Stimulated activated naive CD8-positive, alpha-beta T cell treated with anti-CD3 and anti-CD28 coated beads, Interleukin-15, amount 100 ng/mL, for 72 hours (primary cell): ENCODE results near the gene FLNA.
"Not testable (repeated sequence)": the region's sequence is repeated elsewhere in the genome, so short reads cannot be mapped to it uniquely, and the experiment has no call there.

Experiments used
- ATAC-seq: fragments of 150-1000 bp; cut with Tn5 transposase; 2 replicates; pipeline ENCODE4 v1.10.0; 2021; ENCODE audit warnings: mild to moderate bottlenecking, moderate library complexity
- DNase-seq, 2 donors: peaks; one replicate each; pipeline ENCODE4 v3.0.0; 2021 to 2022
- H3K27ac Mint-ChIP-seq, 2 donors: one replicate each; pipeline ENCODE4 v1.8.0; 2022; ENCODE audit warnings: mild to moderate bottlenecking in 2 of 2, mixed read lengths in 2 of 2, moderate library complexity in 2 of 2
- H3K27me3 Mint-ChIP-seq: one replicate; pipeline ENCODE4 v1.8.0; 2022; ENCODE audit warnings: mixed read lengths
- H3K4me1 Mint-ChIP-seq: one replicate; pipeline ENCODE4 v1.8.0; 2022; ENCODE audit warnings: mild to moderate bottlenecking, mixed read lengths
- H3K4me3 Mint-ChIP-seq, 2 donors: one replicate each; pipeline ENCODE4 v1.8.0; 2022; ENCODE audit warnings: mild to moderate bottlenecking in 2 of 2, mixed read lengths in 2 of 2, moderate library complexity in 1 of 2
- H3K9me3 Mint-ChIP-seq, 2 donors: one replicate each; pipeline ENCODE4 v1.8.0; 2022; ENCODE audit warnings: mixed read lengths in 2 of 2

The FLNA gene

DNA sequence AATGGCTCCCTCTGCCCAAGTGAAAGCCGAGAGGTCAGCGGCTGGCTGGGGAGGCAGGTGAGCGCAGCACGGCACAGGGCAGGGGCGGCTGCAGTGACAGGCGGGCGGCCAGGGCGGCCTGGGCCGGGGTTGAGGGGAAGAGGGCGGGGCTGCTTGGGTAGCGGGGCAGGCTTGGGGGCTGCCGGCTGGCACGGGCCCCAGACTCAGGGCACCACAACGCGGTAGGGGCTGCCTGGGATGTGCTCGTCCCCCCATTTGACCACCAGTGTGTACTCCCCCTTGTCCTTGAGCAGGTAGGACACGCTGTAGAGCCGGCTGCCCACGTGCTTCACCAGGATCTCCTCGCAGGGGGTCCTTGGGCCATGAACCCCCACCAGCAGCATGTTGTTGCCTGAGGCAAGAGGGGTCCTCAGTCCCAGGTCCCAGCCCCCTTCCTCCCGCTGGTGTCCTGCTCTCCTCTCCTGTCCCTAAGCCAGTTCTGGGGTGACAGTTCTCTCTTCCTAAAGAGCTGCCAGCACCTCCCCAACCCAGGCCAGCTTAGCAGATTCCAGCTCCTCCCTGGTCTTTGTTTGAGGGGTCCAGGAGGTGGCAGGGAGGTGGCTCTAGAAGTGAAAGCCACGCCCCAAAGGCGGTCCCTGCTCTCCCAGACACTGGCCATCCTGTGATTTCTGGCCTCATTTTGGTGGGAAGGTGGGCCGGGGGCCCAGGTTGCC is 25.6 kb downstream of the FLNA start:
- H3K9me3 Mint-ChIP-seq, result no peaks in the 10 kb centered on the region
- H3K27ac Mint-ChIP-seq, result peak overlapping the region; percentile 5 to 88
- DNase-seq (no peak), ATAC-seq (no peak)
- H3K4me3 Mint-ChIP-seq, result no peak overlapping the region
- H3K27me3 Mint-ChIP-seq, result no peaks in the 10 kb centered on the region
- peaks cover 68% of the 10 kb centered on the region for H3K4me1 Mint-ChIP-seq

DNA sequence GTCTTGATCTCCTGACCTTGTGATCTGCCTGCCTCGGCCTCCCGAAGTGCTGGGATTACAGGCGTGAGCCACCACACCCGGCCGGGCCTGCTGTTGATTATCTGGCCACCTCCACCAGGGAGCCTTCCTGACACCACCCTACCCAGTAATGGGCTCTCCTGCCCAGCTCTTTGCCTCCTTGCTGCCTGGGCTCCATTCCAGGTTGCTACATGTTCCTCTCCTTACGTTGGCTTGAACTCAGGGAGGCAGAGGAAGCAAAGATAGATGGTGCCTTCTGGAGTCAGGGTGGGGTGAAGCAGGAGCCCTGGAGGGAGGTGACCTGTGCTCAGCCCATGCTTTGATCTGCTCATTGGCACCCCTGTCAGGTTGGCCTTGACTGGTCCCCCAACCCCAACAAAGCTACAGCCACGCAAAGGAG is 26.3 kb downstream of the FLNA start:
- H3K27ac Mint-ChIP-seq, result peak overlapping the region in 1 of 2 donors; percentile 48
- H3K27me3 Mint-ChIP-seq, result no peaks in the 10 kb centered on the region
- no peak for DNase-seq
- peaks cover 61% of the 10 kb centered on the region for H3K4me1 Mint-ChIP-seq
- ATAC-seq, result no peak
- H3K9me3 Mint-ChIP-seq, result no peaks in the 10 kb centered on the region
- H3K4me3 Mint-ChIP-seq, result no peak overlapping the region

DNA sequence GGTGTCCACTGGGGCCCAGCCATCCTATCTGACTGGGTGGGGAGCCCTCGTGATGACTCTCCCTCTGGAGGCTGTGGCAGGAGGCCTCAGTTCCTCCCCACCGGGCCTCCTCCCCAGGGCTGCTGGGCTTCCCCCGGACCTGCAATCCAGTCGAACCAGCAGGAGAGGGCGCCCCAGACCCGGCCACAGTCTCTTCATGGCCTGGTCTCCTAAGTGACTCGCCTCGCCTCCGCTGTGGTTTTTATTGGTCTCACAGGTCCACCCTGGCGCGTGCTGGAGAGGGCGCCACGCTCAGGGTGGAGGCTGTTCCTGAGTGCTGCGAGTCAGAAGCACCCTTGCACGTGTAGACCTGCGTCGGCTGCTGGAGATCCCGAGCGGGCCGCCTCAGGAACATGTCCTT is 30.8 kb downstream of the FLNA start:
- H3K27ac Mint-ChIP-seq, DNase-seq, H3K9me3 Mint-ChIP-seq, H3K27me3 Mint-ChIP-seq, H3K4me3 Mint-ChIP-seq: not testable (repeated sequence)
- H3K4me1 Mint-ChIP-seq, result peaks cover 17% of the 10 kb centered on the region
- ATAC-seq, result peak; percentile 55

DNA sequence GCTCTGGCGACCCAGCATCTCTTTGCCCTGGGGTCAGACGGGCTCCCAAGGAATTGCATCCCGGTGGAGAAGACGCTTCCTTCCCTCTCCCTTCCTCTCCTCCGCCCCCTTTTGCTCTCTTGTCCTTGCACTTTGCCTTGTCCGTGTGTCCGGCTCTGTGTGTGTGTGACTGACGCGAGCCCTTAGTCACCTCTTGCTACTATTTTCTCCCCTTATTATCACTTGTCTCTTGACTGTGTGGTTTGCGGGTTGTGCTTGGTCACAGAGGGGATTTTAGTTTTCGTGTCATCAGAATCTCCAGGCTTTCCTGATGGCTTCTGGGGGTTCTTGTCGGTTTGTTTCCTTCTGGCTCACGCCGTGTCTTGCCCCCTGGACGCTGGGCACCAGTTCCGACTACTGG is 31.4 kb downstream of the FLNA start:
- not testable (repeated sequence) for H3K27me3 Mint-ChIP-seq, H3K27ac Mint-ChIP-seq, H3K4me3 Mint-ChIP-seq, DNase-seq, H3K9me3 Mint-ChIP-seq
- peaks cover 13% of the 10 kb centered on the region for H3K4me1 Mint-ChIP-seq
- ATAC-seq, result peak; percentile 43

DNA sequence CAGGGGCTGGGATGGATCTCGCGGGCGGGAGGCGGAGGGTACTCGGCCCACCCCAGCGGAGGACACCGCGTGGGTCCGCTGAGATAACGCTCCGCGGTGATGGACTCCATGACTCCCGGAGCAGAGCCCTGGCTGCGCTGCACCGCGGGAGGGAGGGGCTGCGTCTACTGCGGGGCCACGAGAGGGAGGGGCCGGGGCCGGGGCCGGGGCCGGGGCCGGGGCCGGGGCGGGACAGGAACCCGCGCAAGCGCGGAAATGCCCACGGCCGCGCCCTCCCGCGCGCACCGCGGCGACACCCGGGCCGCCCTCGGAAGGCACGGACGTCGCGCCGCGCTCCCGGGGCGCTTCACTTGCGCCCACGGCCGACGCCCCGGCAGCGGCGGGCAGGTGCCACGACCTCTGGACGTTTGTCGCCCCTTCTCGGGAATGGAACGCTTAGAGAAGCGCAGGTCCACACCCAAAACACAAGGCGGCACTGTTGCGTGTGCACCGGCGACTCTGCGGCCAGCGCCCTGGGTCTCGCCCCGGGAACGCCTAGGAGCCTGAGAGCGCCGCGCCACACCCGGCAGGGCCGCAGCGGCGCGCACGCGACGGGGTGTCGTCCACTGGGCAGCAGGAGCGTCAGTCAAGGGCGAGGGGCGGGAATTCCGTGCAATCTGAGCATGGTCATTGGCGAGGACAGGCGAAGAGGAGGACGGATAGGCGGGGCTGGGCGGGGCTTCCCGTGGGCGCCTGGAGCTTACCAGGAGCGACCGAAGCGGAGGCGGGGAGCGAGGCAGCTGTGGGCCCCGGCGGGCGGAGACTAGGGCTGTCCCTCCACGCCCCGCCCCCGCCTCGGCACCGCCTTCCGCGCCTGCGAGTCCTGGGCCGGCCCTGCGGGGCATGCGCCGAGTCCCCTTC is 32.8 kb downstream of the FLNA start:
- H3K9me3 Mint-ChIP-seq, H3K4me3 Mint-ChIP-seq, H3K27ac Mint-ChIP-seq, H3K27me3 Mint-ChIP-seq, H3K4me1 Mint-ChIP-seq, DNase-seq: not testable (repeated sequence)
- peak; percentile 76 for ATAC-seq

DNA sequence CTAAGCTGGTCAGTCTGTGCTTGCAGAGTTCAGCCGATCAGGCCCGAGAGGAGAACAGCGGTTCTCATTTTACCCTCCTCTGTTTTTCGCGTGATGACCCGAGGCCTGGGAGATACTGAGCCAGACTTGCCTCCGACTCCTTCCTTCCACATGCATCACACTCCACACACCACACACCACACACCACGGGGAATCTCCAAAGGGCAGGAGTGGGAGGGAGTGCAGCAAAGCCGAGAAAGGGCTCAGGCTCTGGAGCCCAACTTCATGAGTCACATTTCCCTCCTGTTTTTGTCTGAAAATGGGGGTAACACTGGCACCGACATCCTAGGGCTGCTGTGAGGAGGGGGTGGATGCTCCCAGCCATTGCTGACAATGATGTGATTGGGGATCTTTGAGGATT is 39.9 kb downstream of the FLNA start:
- Mint-ChIP-seq H3K9me3 (no peaks in the 10 kb centered on the region), H3K27me3 (no peaks in the 10 kb centered on the region), H3K4me1 (peaks cover 36% of the 10 kb centered on the region), H3K4me3 (peak overlapping the region; percentile 61 to 67), H3K27ac (peak overlapping the region in 1 of 2 donors; percentile 42)
- DNase-seq, result peak in 1 of 2 donors; percentile 38
- ATAC-seq, result peak; percentile 77

DNA sequence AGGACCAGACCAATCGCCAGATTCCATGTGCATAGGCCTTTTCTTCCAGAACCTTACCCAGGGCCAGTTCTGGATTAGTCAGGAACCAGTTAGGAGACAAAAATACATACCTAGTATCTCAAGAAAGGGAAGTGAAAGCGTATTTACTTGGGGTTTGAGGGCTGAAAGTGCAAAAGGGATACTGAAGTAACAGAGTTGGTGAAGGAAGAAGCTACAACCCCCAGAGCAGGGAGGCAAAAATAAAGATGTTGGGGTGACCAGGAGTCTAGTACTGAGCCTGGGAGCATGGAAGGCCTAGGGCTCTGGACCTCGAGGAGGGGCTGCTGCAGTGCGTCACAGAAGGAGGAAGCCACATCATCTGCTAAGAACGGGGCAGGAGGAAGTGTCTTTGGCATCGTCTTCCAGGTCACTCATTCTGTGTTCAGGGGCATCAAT is 40.6 kb downstream of the FLNA start:
- Mint-ChIP-seq H3K27ac (peak overlapping the region; percentile 69 to 83), H3K9me3 (no peaks in the 10 kb centered on the region), H3K27me3 (no peaks in the 10 kb centered on the region), H3K4me1 (peaks cover 37% of the 10 kb centered on the region), H3K4me3 (peak overlapping the region; percentile 67 to 70)
- DNase-seq (no peak), ATAC-seq (no peak)

DNA sequence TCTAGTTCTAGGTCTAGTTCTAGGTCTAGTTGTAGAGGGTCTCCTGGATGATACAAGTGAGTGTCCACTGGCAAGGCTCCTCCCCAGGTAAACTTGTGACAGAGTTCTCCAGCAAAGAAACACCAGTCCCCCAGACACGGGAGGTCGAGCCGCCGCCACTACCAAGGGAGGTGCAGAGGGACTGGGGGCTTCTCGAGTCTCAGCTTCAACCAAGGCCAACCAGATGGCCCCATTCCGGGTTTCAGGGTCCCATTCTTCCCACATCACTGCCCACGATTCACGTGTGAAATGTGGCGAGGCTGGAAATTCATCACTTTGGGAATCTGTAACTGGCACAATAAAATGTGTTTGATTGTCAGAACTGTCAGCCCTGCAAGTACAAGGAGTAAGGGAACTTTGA is 41.3 kb downstream of the FLNA start:
- ATAC-seq (no peak), DNase-seq (no peak)
- Mint-ChIP-seq H3K4me1 (peaks cover 44% of the 10 kb centered on the region), H3K9me3 (no peaks in the 10 kb centered on the region), H3K27ac (no peak overlapping the region), H3K27me3 (no peaks in the 10 kb centered on the region), H3K4me3 (no peak overlapping the region)

DNA sequence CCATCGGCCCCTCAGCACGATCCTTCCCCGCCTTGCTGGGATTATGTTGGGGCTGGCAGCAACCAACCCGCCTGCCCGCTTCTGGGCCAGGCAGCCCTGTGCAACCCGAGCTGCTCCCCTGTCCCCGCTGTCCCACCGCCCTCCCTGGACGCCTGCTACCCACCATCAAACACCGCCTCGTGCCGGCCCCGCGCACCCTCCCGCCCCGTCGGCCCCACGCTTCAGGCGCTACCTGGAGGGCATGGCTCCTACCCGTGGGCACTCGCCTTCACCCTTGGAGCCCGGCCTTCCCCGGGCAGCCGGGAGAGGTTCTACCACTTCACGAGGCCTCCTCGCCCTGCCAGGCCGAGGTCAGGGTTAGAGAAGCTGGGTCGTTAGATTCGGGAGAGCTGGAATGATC is 41.9 kb downstream of the FLNA start:
- DNase-seq (no peak), ATAC-seq (peak; percentile 42)
- Mint-ChIP-seq H3K27me3 (no peaks in the 10 kb centered on the region), H3K27ac (no peak overlapping the region), H3K9me3 (no peaks in the 10 kb centered on the region), H3K4me1 (peaks cover 50% of the 10 kb centered on the region), H3K4me3 (no peak overlapping the region)

DNA sequence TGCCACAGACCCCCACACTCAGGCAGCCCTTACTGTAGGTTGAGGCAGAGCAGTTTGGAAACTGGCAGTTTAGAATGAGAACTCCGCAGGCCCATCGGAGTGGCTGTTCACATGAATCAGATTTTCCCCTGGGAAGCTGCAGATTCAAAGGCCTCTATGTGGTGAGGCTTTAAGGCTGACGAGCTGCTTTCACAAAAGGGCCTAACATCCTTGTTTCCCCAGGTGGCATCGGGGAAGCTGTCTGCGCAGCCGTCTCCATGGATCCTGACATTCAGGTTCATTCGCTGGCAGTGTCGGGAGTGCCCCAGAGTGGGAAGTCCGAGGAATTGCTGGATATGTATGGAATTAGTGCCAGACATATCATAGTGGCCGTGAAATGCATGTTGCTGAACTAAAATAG is 45.1 kb downstream of the FLNA start:
- Mint-ChIP-seq H3K9me3 (no peaks in the 10 kb centered on the region), H3K27me3 (no peaks in the 10 kb centered on the region), H3K4me3 (no peak overlapping the region), H3K27ac (no peak overlapping the region), H3K4me1 (peaks cover 51% of the 10 kb centered on the region)
- no peak for DNase-seq
- no peak for ATAC-seq

DNA sequence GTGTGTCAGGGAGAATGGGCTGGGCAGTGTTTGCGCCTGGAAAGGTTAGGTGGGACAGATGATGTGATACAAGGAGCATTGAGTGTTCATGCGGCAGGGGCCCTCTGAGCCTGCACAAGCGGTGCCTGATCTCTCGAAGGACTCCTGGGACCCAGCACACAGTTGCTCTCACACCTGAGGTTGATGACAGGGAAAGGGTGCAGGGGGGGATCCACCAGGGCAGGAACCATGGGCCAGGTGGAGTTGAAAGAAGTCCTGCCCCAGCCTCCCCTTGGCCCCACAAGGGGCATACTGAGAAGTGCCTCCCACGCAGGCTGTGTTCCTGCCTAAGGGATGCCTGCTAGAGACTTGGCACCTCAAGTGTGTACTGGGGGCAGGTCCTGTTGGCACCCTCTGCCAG is 45.8 kb downstream of the FLNA start:
- no peaks in the 10 kb centered on the region for H3K9me3 Mint-ChIP-seq
- H3K4me3 Mint-ChIP-seq, result no peak overlapping the region
- H3K27ac Mint-ChIP-seq, result no peak overlapping the region
- H3K4me1 Mint-ChIP-seq, result peaks cover 45% of the 10 kb centered on the region
- DNase-seq, result no peak
- no peaks in the 10 kb centered on the region for H3K27me3 Mint-ChIP-seq
- no peak for ATAC-seq

DNA sequence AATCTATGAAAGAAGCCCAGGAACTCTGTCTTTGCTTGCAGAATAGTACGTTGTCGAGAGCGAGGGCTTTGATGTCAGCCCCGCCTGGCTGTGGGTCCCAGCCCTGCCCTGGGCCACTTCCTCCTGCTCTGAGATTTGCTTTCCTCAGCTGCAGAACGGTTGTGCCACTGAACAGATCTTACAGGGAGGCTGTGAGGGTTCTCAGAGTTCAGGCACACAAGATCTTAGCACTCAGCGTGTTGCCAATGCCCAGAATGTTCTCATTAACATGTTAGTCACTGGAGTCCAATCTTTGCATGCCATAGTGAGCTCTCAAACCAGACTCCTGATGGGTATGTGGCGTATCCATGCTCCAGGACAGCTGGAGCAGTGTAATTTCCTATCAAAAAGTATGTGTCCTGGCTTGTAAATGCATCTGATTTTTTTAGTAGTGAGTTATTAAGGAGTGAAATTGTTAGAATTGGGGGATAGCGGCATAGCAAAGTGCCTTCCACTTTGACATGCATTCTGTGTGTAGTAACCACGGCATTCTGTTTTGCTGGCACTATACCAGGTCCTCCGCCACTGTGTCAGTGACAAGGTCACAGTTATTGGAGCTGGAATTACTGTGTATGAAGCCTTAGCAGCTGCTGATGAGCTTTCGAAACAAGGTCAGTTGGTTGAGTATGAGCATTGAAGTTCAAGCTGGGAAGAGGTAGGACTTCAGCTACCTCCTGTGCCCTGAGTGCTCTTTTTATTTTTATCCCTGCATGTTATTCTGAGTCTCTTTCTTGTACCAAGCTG is 47.2 kb downstream of the FLNA start:
- no peaks in the 10 kb centered on the region for H3K27me3 Mint-ChIP-seq
- H3K9me3 Mint-ChIP-seq, result no peaks in the 10 kb centered on the region
- peak overlapping the region; percentile 53 to 54 for H3K4me3 Mint-ChIP-seq
- ATAC-seq (peak; percentile 86), DNase-seq (no peak)
- H3K27ac Mint-ChIP-seq, result no peak overlapping the region
- peaks cover 37% of the 10 kb centered on the region for H3K4me1 Mint-ChIP-seq

DNA sequence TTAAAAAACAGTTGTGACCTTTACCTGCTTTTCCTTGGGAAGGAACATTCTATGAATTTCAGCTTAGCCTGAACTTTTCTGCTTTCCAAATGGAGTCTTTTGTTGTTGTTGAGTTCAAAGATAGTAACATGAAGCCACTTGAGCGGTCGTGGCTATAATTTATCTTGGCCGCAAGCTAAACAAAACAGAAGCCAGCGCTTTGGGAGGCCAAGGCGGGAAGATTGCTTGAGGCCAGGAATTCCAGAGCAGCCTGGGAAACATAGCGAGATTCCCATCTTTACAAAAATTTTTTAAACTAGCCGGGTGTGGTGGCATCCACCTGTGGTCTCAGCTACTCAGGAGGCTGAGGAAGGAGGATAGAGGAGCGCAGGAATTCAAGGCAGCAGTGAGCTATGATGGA is 48.9 kb downstream of the FLNA start:
- Mint-ChIP-seq H3K27me3 (no peaks in the 10 kb centered on the region), H3K4me3 (no peak overlapping the region), H3K4me1 (peaks cover 45% of the 10 kb centered on the region), H3K27ac (no peak overlapping the region), H3K9me3 (no peaks in the 10 kb centered on the region)
- ATAC-seq, result no peak
- DNase-seq, result no peak

DNA sequence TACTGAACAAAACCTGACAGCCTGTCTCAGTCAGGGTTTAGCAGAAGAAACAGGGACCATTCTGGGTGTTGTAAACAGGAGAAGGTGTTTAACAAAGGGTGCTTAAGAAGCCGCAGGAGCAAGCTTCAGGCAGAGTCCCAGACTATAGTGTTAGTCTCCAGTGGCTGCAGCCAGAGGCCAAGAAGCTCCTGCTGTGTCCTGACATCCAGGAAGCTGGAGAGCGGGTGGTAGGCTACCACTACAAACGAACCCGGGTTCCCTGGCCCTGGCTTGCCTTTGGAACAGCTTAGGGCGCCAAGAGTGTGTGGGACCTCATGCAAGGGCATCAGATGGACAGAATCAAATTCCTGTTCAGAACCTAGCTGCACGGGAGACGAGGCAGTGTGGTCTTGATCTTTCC is 50.9 kb downstream of the FLNA start:
- Mint-ChIP-seq H3K4me3 (no peak overlapping the region), H3K4me1 (peaks cover 55% of the 10 kb centered on the region), H3K27me3 (no peaks in the 10 kb centered on the region), H3K9me3 (no peaks in the 10 kb centered on the region), H3K27ac (no peak overlapping the region)
- no peak for DNase-seq
- no peak for ATAC-seq

DNA sequence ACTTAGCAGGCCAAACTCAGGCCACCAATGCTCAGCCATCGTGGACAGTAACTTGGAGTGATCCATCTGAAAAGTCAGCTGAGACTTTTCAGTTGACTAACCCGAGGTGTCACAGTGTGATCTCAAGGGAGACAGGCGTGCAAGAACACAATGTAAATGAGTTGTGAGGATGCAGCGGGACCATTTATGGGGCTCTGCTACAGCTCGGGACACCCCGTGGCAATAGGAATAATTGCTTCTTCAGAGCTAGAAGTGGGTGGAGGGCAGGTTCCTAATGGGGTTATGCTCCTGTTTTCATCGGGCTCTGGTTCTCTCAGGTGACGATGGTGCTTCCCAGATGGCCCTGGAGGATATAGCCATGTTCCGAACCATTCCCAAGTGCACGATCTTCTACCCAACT is 51.5 kb downstream of the FLNA start:
- no peaks in the 10 kb centered on the region for H3K27me3 Mint-ChIP-seq
- no peak for DNase-seq
- no peak overlapping the region for H3K4me3 Mint-ChIP-seq
- H3K9me3 Mint-ChIP-seq, result no peaks in the 10 kb centered on the region
- peaks cover 49% of the 10 kb centered on the region for H3K4me1 Mint-ChIP-seq
- no peak overlapping the region for H3K27ac Mint-ChIP-seq
- no peak for ATAC-seq

DNA sequence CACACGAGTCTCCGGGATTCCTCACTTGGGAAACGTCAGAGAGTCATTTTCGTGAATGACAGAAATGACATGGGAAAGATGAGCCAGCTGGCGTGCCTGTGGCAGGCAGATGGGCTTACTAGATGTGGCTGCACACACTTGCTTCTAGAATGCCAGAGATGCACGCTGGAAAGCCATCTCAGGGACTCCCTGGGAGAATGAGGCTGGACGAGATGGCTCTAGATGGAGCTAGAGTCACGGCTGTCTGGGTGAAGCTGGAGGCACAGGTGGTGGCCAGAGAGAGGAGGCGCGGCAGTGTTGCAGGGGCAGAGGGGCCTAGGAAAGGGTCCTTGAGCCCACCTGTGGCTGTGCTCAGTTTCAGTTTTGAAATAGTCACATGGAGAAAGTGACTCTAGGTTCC is 52.8 kb downstream of the FLNA start:
- ATAC-seq, result peak; percentile 65
- no peaks in the 10 kb centered on the region for H3K9me3 Mint-ChIP-seq
- DNase-seq, result no peak
- H3K4me1 Mint-ChIP-seq, result peaks cover 49% of the 10 kb centered on the region
- no peak overlapping the region for H3K27ac Mint-ChIP-seq
- peak overlapping the region; percentile 64 to 66 for H3K4me3 Mint-ChIP-seq
- no peaks in the 10 kb centered on the region for H3K27me3 Mint-ChIP-seq
